Measurements from ENCODE around the gene HERPUD1.

The HERPUD1 gene

GRCh38 chr16:56921571-56921970 is 10.4 kb upstream of the HERPUD1 start:
- no peak for DNase-seq (ENCODE audit: low read depth in 1 of 2, low spot score in 1 of 2)
- peaks cover 2% of the 10 kb centered on the region for H3K27me3 ChIP-seq (ENCODE audit: insufficient read depth, poor library complexity, severe bottlenecking)
- H3K27ac ChIP-seq (replicated peaks) = no peak overlapping the region
- TF ChIP-seq REST (IDR thresholded peaks at IDR 0.05; ENCODE audit: insufficient replicate concordance, low read depth) (no peak), GABPA (IDR thresholded peaks at IDR 0.05; ENCODE audit: low read depth) (no peak), POLR2AphosphoS5 (IDR thresholded peaks at IDR 0.05; ENCODE audit: low read depth) (no peak), CTCF (IDR thresholded peaks at IDR 0.05; ENCODE audit: insufficient read depth, low read length) (no peak), SPI1 (IDR thresholded peaks at IDR 0.05; ENCODE audit: borderline replicate concordance, low read depth) (no peak)
- no peak overlapping the region for H3K4me3 ChIP-seq (replicated peaks; ENCODE audit: insufficient read depth, low read length)

GRCh38 chr16:56923481-56924091 is 8.4 kb upstream of the HERPUD1 start:
- peaks cover 2% of the 10 kb centered on the region for H3K27me3 ChIP-seq (ENCODE audit: insufficient read depth, poor library complexity, severe bottlenecking)
- TF ChIP-seq POLR2AphosphoS5 (IDR thresholded peaks at IDR 0.05; ENCODE audit: low read depth) = no peak
- no peak for TF ChIP-seq CTCF (IDR thresholded peaks at IDR 0.05; ENCODE audit: insufficient read depth, low read length)
- TF ChIP-seq SPI1 (IDR thresholded peaks at IDR 0.05; ENCODE audit: borderline replicate concordance, low read depth) = no peak
- TF ChIP-seq REST (IDR thresholded peaks at IDR 0.05; ENCODE audit: insufficient replicate concordance, low read depth) = no peak
- no peak for TF ChIP-seq GABPA (IDR thresholded peaks at IDR 0.05; ENCODE audit: low read depth)
- H3K4me3 ChIP-seq (replicated peaks; ENCODE audit: insufficient read depth, low read length) = no peak overlapping the region
- H3K27ac ChIP-seq (replicated peaks) = no peak overlapping the region
- DNase-seq (ENCODE audit: low read depth in 1 of 2, low spot score in 1 of 2) = no peak

GRCh38 chr16:56927471-56927870 is 4.5 kb upstream of the HERPUD1 start:
- Histone ChIP-seq H3K27ac (replicated peaks) (no peak overlapping the region), H3K4me3 (replicated peaks; ENCODE audit: insufficient read depth, low read length) (no peak overlapping the region), H3K27me3 (ENCODE audit: insufficient read depth, poor library complexity, severe bottlenecking) (no peaks in the 10 kb centered on the region)
- no peak for DNase-seq (ENCODE audit: low read depth in 1 of 2, low spot score in 1 of 2)
- no peak for TF ChIP-seq SPI1 (IDR thresholded peaks at IDR 0.05; ENCODE audit: borderline replicate concordance, low read depth)
- TF ChIP-seq REST (IDR thresholded peaks at IDR 0.05; ENCODE audit: insufficient replicate concordance, low read depth) = no peak
- TF ChIP-seq GABPA (IDR thresholded peaks at IDR 0.05; ENCODE audit: low read depth) = no peak
- TF ChIP-seq POLR2AphosphoS5 (IDR thresholded peaks at IDR 0.05; ENCODE audit: low read depth) = no peak
- no peak for TF ChIP-seq CTCF (IDR thresholded peaks at IDR 0.05; ENCODE audit: insufficient read depth, low read length)

Data from HL-60 (cell line).